ENCODE results near the gene MTUS2. TPM values are rescaled to one million over a fixed set of nuclear protein-coding genes. Genes with fewer than 3 reads are reported as not detected.

Gene MTUS2
- total RNA-seq, 1 donor, result 0.36 TPM

DNA sequence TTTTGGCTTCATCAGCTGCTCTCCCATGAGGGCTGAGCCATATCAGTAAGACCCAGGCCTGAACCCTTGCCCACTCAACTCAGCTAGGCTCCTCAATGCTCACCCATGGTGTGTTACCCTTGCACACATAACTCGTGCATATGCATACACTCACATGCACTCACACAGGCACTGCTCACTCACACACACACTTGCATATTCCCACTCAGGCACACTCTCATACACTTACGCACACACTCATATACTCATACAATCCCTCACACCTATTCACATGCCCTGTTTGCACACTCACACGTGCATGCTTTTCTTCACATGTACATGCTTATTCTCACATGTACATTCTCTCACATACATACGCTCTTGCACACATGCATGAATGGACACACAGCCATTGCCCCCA lies 681.5 kb downstream of the MTUS2 start:
- TF ChIP-seq, protein P1, sequence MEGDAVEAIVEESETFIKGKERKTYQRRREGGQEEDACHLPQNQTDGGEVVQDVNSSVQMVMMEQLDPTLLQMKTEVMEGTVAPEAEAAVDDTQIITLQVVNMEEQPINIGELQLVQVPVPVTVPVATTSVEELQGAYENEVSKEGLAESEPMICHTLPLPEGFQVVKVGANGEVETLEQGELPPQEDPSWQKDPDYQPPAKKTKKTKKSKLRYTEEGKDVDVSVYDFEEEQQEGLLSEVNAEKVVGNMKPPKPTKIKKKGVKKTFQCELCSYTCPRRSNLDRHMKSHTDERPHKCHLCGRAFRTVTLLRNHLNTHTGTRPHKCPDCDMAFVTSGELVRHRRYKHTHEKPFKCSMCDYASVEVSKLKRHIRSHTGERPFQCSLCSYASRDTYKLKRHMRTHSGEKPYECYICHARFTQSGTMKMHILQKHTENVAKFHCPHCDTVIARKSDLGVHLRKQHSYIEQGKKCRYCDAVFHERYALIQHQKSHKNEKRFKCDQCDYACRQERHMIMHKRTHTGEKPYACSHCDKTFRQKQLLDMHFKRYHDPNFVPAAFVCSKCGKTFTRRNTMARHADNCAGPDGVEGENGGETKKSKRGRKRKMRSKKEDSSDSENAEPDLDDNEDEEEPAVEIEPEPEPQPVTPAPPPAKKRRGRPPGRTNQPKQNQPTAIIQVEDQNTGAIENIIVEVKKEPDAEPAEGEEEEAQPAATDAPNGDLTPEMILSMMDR (IDR thresholded peaks at IDR 0.05; ENCODE audit: insufficient read depth, low read length), result no peak
- DNase-seq (ENCODE audit: low read depth), result no peak
- H3K4me3 ChIP-seq (ENCODE audit: low read depth, low read length), result no peak overlapping the region

DNA sequence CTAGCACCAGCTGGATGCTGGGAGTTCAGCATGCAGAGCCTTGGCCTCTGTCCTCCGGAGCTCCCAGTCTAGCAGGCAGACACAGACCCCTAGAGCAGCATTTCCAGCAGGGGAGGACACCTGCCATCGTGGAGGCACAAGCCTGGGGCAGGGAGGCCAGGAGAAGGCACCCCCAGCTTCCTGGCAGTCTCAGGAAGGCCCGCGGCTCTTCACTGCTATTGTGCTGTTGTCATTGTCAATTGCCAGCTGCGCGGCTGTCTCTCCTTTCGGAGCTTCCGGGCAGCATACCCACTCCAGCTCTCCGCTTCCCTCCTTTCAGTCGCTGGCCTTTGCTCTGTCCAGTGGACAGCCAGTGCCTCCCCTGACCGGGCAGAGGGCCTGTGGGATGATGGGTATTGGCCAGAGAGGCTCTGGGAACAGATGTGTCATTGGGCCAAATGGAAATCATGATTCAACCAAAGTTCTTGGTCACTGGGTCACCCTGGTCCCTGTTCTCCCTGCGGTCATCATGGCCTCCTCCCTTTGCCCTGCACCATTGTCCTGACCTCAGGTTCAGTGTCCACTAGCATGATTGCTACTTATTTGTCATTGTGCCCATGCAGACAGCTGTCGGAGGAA lies 682.4 kb downstream of the MTUS2 start:
- no peak for DNase-seq (ENCODE audit: low read depth)
- TF ChIP-seq, protein P1 (IDR thresholded peaks at IDR 0.05; ENCODE audit: insufficient read depth, low read length), result no peak
- H3K4me3 ChIP-seq (ENCODE audit: low read depth, low read length), result no peak overlapping the region

DNA sequence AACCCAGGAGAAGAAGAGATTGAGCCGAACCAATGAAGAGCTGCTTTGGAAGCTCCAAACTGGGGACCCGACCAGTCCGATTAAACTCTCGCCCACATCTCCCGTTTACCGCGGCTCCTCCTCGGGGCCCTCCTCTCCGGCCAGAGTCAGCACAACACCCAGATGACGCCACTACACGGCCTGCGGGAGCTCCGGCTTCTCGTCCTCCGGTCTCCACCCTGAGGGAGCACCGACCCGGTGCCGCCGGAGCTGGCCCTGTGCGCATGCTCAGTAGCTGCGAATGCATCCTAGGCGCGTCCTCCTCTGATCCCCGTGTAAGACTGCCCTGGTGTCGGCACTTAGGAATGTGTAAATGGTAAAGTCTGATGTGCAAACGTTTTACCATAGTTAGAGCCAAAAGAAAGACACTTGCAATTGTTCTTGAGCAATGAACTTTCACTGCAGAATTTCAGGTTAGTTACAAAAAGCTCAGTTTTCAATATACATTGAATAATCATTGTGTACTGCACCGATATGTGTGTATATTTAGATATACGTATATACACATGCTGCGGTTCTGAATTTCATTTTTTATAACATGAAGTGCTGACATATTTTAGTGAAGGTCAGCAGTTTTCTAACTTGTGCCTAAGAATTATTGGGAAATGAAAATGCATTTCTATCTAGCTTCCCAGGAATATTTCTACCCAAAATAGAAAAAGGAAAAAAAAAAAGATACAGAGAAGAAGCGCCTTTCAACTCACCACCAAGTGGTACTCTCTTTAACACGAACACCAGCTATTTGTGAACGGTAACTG lies 683.1 kb downstream of the MTUS2 start:
- TF ChIP-seq, protein P1 (IDR thresholded peaks at IDR 0.05; ENCODE audit: insufficient read depth, low read length), result no peak
- DNase-seq (ENCODE audit: low read depth), result peak; percentile 17
- H3K4me3 ChIP-seq (ENCODE audit: low read depth, low read length), result no peak overlapping the region

DNA sequence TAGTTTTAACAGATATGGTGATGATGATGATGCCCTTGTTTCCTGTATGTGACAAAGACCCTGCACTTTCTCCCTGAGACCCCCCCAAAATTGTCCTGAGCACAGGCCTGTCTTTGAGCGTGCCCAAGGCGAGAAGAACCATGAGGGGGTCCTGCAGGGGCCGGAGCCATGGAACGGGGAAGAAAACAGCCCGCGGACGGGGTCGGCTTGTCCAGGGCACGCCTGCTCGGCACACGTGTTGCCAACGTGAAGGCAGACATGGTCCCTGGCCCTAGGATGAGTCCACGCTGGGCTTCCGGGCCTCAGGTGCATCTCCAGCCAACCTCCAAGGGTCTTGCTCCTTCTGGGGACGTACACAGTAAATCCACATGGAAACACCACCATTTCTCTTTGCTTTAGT lies 684.6 kb downstream of the MTUS2 start:
- TF ChIP-seq, protein P1 (IDR thresholded peaks at IDR 0.05; ENCODE audit: insufficient read depth, low read length), result no peak
- no peak overlapping the region for H3K4me3 ChIP-seq (ENCODE audit: low read depth, low read length)
- no peak for DNase-seq (ENCODE audit: low read depth)

DNA sequence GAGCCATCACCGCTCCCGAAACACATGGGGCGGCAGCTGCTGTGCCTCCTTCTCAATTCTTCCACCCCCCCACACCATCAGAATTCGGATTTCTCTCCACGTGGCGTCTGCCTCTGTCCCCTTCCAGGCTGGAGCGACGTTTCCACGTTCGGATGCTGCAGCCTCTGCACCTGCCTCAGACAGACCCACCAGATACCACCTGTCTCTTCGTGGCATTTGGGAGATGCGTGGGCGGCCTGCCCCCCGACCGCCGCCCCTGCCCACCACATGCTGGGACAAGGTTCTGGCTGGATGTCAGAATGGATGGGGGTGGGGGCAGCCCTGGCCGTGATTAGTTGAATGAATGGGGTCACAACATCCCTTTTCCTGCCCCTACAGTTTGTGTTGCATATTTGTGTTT lies 685.4 kb downstream of the MTUS2 start:
- TF ChIP-seq, protein P1 (IDR thresholded peaks at IDR 0.05; ENCODE audit: insufficient read depth, low read length), result no peak
- DNase-seq (ENCODE audit: low read depth), result no peak

DNA sequence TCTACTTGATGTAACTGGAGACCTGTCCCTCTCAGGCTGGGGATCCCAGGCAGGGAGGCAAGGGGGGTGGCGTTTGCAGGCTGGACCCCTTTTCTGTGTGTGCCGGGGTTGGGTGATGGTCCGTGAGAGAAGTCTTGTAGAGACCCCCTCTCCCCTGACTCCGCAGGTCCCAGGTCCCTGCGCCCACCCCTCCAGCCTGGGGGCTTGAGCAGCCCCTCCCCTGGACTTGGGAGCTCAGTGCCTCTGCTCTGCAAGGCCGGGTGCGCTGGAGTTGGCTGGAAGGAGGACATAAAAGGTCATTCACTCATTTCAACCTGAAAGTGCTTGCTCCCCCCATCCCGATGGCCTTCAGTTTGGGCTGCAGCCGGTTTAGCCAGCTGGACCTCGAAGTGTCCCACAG lies 685.8 kb downstream of the MTUS2 start:
- DNase-seq (ENCODE audit: low read depth), result no peak
- TF ChIP-seq, protein P1 (IDR thresholded peaks at IDR 0.05; ENCODE audit: insufficient read depth, low read length), result no peak
- no peak overlapping the region for H3K4me3 ChIP-seq (ENCODE audit: low read depth, low read length)

More for the DNA sequence above, 685.4 kb downstream of the MTUS2 start:
- no peak overlapping the region for H3K4me3 ChIP-seq (ENCODE audit: low read depth, low read length)

Data from fibroblast of the aortic adventitia (primary cell).